ENCODE results near the gene ENDOD1.

Gene ENDOD1

DNA sequence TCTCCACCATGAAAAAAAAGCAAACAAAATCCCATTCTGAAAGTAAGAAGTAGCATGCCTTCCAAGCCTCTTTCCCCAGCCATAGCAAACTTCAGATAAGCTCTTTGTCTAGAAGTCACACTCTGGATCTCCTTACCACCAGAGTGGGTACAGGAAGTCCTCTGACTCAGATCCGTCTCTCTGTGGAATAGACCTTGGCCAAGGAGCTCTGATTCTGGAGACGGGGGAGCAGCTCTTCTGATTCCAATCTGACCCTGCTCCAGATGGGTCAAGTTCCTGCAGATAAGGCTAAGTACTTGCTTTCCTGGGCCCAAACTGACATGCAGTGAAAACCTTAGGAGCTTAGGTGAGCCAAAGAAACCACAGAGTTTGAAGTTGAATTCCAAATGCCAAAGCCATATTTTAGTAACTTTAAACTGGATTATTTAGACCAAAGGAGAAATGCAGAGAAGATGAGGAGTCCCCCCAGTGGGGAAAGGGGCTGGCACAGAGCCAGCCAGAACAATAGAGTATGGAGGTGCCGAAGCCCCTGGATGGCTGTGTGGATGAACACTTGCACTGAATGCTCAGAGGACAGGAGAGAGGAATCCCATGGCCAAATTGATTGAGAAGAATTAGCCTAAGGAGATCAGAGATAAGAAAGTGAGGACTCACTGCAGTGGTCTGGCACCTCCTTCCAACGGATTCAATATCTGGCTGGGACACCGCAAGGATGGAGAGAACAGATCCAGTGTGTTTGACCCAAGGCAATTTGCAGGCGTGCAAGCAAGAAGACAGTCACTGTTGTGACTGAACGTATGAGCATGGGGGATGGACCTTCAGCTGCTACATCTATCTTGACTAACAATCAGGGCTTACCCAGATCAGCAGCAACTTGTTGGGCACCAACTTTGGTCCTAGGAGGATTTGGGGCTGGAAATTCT is 54.9 kb downstream of the ENDOD1 start:
- no peak for DNase-seq (ENCODE audit: low spot score)

DNA sequence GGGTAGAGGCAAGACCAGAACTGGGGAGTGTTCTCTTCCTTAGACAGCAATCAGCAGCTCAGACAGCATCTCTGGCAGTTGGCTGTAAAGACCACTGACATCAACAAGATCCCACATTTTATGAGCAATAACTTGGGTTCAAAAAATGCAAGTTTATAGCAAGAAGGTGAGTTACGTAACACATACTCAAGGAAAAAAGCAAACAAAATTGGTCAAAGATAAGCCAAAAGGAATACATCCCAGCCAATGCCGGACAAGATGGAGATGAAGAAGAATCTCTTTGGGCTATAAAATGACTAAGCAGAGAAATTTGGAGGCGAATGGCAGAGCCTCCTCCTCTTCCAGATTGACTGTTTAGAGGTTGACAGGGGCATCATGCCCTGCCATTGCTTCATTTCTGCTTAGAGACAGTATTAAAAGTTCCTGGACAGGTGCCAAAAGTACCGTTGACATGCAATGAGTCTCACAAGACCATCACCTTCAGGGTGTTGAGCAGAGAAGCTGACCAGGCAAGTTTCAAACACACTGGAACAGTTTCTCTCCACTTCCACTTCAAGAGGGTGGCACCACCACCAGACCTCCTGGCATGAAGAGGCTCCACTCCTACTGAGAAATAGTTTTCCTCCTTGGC is 55.9 kb downstream of the ENDOD1 start:
- no peak for DNase-seq (ENCODE audit: low spot score)

DNA sequence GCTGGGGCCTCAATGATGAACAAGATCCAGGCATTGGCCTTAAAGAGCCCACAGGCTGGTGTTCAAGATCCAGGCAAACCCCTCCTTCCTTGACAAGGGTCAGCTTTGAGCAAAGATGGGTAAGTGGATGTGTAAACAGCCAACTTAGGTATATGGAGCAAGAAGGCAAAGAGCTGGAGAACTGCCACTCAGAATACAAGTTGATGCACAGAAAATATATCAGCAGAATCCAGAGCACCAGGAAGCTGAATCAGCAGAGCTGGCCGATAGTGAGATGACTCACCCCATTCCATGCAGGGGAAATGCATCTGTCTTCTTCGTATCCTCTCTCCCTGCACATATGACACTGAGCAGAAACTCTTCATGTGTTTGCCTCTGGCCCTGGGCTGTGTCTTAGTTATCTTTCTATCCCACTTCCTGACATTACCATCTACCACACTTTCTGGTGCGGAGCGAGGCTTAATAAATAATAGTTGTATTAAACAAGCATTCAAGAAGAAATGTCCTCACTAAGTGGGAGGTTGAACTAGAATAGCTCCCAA is 57.8 kb downstream of the ENDOD1 start:
- DNase-seq (ENCODE audit: low spot score) = peak; percentile 83

DNA sequence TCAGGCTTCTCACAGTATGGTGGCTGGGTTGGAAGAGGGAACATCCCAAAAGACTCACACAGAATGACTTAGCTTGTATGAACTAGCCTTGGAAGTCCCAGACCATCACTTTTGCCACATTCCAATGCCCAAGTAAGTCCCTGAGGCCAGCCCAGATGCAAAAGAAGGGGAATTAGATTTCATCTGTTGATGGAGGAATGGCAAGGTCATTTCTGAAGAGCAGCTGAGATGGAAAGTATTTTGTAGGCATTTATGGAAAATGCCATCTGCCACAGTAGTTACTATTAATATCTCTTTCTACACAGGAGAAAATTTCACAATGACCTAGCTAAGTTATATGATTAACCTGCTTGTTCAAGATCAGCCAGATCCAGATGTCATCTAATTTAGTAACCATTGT is 58.8 kb downstream of the ENDOD1 start:
- no peak for DNase-seq (ENCODE audit: low spot score)

DNA sequence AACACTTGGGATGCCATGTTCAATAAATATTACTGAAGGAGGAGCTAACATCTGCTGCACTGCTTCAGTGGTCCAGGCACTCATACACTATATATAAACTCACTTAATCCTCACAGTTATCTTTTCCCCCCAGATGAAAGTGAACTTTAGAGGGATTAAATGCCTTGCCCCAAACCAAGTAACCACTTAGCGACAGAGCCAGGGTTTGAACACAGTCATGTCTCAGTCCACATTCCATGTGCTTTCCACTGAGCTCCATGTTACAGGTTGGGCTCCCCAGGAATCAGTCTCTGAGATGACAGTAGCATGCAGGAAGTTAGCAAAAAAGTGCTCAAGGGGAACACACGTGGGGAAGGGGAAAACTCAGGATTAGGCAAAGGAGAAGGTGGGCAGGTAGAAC is 59.3 kb downstream of the ENDOD1 start:
- DNase-seq (ENCODE audit: low spot score) = no peak

DNA sequence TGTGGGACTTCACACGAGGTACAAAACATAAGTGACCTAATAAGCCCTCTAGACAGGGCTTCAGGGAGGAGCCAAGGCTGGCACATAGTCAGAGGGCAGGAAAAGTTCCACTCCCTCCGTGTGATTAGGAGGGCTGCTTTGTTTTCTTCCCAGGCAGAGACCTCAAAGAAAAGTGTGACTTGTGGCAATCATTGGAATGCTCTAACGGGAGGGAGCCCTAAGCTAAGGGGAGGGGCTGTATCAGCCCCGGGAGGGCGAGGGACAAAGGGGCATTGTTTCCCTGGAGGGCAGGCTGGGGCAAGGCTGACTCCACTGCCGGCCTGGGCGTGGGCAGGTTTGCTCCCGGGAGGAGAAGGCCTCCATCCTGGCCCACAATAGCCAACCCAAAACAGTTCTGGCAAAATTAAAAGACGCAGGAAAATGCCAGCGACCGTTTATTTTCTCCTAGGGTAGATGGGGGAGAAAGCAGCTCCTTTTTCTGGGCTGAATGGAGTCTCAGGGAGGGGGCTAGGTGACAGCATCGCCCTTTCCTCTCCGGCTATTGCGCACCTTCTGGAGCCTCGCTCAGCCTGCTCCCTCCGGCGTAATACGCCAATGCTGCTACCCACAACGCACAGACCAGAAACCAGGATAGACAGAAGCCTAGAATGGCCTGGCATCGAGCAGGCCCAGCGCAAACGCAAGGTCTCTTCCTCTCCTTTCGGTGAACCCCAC is 60.2 kb downstream of the ENDOD1 start:
- DNase-seq (ENCODE audit: low spot score) = peak; percentile 90

DNA sequence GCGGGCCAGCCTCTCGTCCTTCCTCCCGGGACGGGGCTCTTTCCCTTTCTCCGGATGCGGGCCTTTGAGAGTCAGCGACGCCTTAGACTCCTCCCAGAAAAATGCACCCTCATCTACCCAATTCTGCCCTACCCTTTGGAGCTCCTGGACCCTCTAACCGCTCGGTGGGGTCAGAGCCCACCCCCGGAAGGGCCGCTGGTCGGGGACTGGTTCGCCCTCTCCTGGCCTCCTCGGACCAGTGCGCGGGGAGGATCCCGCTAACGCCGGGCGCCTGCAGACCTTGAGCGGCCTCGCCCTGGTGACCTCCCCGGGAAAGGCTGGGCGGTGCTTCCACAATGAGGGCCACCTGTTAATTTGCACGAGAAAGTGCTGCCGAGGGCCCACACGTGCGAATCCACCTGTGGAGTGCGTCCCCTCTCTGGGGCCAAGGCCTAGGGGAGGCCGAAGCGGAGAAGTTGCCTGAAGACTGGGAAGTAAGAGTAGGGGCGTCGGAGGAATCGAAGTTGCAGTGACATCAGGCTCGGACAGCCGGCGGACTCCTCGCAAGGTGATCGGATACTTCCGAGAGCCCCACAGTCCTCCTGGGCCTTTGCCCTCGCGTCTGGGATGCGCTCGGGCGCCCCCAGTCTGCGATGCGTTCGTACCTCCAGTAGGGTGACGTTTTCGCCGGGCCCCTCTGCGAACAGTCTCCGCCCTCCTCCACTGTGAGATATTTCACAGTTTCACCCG is 61.5 kb downstream of the ENDOD1 start:
- peak; percentile 94 for DNase-seq (ENCODE audit: low spot score)

DNA sequence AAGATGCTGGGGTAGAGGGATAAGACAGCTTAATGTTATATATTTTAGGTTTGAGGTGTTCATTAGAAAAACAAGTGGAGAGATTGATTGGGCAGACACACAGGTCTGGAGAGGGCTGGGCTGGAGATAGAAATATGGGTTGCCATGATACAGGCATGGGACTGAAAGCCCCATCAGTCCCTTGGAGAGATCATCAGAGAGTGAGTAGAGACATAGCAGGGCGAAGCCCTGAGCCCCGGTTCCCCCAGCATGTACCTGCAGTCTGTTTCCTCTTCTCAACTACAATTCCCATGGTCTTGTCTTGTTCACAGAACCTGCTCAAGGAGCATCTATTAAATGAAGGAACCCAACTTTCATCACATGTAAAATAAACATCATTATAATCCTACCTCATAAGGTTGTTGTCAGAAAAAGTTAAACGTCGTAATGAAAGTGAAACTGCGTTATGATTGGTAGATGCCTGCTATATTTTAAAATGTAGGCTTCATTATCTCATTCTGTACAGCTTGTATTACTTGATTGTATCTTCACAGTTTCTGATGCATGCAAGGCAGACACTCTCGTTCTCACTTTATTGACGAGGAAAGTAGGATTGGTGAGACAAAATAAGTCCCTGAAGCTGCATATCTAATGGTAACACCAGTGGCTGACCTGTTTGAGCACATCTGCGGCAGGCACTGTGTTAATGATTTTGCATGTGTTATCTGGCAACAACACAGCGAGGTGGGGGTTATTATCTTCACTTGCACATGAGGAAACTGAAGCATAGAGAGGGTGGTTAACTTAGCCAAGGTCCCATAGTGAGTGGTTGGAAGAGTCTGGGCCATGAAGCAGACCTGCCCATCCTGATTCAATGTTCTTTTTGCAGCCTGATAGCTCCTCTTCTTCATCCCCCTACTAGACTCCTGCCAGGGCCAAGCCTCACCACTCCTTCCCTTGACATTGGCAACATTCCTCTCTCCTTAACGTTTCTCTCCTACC is 63.5 kb downstream of the ENDOD1 start:
- DNase-seq (ENCODE audit: low spot score) = no peak

DNA sequence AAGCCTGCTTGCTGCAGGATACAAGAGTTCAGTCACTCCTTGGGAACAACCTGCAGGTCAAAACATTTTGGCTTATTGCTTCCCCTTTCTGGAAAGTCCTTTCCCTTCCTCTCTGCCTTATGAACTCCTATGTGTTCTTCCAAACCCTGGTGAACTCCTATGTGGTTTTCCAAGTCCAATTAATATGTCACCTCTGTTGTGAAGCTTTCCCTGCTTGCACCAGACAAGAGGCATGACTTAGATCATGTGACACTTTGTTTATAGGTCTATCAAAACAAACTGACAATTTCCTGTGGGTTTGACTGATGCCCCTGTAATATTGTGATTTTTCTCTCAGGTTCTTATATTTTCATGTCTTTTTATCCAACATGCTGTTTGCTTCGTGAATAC is 64.2 kb downstream of the ENDOD1 start:
- no peak for DNase-seq (ENCODE audit: low spot score)

DNA sequence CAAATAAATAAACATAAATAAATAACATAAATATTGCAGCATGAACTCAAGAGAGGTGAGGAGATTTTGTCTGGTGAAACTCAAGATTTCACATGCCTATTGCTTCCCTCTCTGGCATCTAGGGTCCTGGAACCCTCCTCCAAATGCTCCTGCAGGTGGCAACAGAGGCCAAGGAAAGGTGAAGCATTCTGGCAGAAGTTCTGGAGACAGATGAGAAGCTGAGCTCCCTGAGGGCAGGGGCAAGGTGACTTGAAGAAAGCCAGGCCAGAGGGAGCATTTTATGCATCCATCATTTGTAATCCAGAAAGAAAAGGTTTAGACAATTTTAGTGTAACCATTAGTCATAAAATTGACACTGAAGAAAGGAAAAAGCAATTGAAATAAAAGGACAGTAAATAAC is 64.9 kb downstream of the ENDOD1 start:
- peak; percentile 68 for DNase-seq (ENCODE audit: low spot score)

DNA sequence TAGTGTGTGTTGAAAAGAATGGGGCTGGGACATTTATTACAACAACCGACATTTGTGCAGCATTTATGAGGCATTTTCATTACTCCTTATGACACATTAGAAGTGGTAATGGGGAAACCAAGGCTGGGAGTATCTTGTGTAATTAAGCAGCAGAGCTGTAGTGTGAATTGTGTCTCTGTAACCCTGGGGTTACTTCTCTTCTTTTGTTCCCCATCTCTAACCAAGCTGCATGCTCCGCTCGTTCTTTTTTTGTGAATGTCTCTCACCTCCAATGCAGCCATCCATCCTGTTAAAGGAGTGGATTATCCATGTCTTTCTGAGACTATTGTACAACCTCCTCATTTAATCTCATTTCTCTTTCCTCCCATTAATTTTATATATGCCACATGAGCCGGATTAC is 65.7 kb downstream of the ENDOD1 start:
- DNase-seq (ENCODE audit: low spot score) = no peak

DNA sequence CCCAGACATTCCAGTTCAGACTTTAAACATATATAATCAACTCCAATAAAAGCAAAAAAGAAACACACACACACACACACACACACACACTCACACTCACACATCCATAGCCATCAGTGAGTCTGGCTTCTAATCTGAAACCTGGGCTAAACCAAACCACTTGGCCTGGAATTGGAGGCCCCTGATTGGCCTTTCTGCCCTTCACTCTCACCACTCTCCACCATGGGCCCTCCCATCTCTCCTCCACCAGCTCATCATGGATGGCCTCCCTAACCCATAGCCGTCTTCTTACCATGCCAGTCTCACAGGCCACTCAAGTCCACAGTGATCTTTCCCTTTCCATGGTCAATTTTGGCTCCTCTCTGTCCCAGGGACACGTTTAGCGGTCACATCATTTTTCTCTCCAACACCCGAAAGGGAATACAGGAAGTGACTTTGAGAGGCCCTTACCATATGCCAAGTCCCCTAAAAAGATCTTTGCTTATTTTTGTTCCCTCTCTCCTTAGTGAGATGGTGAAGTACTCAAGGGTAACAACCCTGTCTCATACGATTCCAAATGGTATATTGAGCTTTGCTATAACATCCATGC is 66.6 kb downstream of the ENDOD1 start:
- no peak for DNase-seq (ENCODE audit: low spot score)

DNA sequence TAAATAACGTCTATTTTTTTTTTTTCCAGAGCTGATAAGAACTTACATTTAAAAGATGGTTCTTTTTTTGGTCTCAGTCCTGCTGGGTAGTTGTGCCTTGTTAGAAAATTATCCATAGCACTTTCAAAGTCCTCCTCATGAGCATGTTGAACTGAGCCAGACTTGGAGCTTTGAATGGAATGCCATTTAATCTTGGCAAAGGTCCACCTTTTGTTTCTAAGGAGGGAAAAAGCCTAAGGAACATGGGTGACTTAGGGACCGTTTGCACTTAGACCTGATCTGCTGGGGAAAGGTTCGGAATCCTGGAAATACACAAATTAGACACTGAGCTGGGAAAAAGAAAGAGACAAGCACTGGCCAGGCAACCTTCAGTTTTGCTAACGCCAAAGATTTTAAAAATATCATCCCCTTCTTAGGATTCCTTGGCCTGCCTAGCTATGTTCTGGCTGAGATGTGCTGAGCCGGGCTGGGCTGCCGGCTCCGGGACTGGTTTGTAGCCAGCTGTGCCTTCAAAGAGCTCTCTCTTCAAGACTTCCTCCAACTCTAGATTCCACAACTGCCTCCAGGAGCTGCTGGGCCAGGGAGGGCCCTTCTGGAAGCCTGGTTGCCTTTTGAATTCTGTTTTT is 67.4 kb downstream of the ENDOD1 start:
- no peak for DNase-seq (ENCODE audit: low spot score)

DNA sequence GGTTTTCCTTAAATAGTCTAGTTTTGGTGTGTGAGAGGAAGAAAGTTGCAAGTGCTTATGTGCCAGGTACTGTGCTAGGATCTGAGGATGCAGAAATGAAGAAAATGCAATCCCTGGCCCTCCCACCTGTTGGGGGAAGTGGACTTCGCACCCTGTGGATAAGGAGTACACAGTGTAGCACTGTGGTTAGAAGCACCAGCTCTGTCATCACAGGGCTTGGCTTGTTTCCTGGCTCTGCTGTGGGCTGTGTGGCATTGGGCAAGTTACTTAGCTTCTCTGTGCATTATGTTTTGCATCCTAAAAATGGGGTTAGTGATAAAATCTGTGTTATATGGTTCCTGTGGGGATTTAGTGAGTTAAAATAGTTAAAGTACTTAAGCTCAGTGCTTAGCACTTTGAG is 68.2 kb downstream of the ENDOD1 start:
- DNase-seq (ENCODE audit: low spot score) = no peak

DNA sequence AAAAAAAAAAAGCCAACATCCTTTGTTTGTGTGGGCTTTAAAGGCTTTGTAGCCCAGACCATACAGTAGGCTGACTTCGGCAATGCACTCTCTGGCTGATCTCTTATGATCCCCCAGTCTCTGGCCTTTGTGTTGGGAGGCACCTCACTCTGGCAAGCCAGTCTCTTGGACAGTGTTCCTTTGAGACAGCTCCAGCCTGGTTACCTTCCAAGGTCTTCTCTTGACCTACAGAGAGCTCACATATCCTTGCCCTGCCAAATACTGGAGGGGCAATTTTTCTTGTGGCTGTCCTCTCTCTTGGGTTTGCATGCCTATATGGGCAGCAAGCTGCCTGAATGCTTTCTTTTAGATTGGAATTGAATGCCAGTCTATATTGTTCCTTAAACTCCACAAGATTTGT is 71.6 kb downstream of the ENDOD1 start:
- DNase-seq (ENCODE audit: low spot score) = no peak

DNA sequence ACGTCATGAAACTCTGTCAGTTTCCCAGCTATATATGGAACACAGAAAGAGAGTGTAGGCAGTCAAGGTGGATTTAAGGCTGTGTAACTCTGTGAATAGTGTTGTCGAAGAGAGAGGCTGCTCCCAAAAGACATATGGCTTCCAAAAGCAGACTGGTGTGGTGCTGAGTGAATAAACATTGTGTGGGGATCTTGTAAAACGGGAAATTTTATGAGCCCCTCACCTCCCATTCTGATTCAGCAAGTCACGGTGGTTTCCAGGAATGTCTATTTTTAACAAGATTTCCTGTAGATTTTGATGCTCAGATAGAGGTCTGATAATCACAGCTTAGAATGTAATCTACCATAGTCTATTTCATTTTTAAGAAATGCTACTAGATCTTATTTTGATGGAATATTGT is 73.5 kb downstream of the ENDOD1 start:
- no peak for DNase-seq (ENCODE audit: low spot score)

DNA sequence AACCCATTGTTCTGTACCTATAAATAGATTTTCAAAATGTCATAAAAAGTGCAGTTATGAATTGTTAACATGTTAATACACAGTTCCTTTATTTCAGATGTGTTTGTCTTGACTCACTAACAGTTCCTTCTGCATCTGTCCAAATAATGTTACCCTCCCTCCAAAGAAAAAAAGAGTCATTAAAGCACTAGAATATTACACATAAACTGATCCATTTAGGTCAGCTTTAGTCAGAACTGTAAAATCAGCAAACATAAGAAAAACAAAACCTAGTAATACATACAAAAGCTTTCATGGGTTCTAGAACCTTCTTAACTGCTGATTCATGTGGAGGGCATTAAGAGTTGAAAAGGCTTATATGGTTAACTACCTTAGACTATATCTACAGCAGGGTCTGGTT is 76.0 kb downstream of the ENDOD1 start:
- DNase-seq (ENCODE audit: low spot score) = no peak

DNA sequence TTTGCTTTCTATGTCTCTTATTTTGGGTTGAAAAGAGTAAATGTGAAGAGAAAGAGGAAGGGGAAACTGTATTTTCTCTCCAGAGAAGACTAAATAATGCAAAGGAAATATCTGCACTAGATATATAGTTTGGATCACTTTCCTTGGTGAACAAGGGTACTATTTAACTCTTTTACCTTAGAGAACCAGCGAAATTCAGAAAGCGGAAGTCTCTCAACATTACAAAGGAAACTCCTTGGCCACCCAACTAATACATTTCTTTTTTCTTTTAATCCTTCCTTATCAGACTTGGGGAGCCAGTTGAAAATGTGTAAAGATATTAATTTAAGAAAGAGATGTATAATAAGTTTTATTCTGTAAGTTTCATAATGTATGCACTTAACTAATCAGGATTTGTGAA is 77.1 kb downstream of the ENDOD1 start:
- DNase-seq (ENCODE audit: low spot score) = no peak

DNA sequence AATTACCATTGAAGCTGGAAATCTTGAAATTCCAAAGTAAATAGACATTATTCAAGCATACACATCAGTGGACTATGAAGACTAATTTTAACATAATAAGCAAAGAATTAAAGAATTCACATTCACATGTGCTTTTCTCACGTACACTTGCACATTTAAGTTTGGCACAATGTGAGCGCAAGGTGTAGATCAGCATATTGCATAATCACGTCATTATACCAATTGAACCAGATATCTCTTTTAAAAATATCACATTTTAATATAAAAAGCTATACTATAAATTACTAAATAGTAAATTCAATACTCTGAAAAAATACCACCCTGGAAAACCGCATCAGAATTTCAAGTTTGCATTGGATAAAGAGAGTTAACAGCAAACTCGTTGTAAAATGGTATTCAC is 80.6 kb downstream of the ENDOD1 start:
- no peak for DNase-seq (ENCODE audit: low spot score)

DNA sequence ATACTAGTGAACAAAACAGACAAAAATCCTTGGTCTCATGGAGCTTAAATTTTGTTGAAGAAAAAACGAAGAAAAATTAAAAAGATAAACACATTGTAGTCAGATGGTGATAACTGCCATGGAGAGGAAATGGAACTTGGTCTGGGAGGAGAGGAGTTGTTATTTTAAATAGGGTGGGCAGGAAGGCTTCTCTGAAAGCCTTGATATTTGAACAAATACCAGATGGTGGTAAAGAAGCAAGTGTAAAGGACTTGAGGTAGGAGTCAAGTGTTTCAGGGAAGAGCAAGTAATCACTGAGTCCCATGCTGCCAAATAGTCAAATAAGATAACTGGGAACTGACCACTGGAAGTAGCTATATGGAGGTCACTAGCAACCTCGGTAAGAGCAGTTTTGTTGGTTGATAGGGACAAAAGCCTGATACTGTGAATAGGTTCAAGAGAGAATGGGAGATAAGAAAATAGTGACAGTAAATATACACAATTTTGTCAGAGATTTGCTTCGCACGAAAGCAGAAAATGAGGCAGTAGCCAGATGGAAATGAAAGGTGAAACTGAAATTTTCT is 86.3 kb downstream of the ENDOD1 start:
- no peak for DNase-seq (ENCODE audit: low spot score)

Measured in kidney tubule cell (primary cell).